Measurements from ENCODE around the gene EFCAB14.

Gene EFCAB14, protein sequence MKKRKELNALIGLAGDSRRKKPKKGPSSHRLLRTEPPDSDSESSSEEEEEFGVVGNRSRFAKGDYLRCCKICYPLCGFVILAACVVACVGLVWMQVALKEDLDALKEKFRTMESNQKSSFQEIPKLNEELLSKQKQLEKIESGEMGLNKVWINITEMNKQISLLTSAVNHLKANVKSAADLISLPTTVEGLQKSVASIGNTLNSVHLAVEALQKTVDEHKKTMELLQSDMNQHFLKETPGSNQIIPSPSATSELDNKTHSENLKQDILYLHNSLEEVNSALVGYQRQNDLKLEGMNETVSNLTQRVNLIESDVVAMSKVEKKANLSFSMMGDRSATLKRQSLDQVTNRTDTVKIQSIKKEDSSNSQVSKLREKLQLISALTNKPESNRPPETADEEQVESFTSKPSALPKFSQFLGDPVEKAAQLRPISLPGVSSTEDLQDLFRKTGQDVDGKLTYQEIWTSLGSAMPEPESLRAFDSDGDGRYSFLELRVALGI

DNA sequence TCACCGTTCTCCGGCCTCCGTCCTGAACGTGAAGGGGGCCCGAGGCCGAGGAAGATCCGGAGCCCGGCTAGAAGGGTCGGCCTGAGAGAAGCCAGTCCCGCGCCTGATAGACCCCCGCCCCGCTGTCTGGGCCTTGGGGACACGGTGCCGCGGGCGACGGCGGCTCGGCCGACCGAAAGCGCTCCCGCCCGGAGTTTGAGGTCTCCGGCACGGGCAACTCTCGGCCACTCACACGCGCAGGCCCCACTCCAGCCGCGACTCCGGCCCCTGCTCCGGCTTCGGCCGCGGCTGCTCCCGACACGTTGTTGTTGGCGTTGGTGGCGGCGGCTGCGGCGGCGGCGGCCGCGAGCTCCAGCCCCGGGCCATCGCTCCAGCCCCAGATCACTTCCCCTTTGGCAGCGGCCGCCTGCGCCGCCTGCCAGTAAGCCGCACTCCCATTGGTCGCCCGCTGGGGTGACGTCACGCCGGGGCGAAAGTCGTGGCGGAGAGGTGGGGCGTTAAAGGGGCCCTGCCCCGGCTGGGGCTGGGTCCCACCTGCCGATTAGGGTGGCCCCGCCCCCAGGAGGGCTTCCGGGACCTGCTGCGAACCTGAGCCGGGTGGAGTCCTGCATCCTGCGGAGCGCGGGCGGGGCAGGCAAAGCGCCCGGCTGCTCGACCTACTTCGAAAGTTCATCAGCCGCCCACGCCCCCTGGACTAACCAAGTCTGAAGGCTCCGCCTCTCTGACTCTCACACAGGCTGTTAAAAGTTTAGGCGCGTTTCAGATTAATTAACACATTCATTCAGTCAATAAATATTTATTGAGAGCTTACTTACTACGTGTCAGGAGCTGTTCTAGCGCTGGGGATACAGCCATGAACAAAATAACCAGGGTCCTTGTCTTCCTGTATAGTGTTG is at the start of gene EFCAB14:
TSS of gene EFCAB14 (minus strand) at position 388 of the 896 bp plus-strand sequence. CDS start 1,027 bp downstream, outside the sequence.
- peak within 1 kb of the TSS; percentile 89 for H3K4me3 ChIP-seq (ENCODE audit: low read depth, low read length)
- TF ChIP-seq, protein P1, sequence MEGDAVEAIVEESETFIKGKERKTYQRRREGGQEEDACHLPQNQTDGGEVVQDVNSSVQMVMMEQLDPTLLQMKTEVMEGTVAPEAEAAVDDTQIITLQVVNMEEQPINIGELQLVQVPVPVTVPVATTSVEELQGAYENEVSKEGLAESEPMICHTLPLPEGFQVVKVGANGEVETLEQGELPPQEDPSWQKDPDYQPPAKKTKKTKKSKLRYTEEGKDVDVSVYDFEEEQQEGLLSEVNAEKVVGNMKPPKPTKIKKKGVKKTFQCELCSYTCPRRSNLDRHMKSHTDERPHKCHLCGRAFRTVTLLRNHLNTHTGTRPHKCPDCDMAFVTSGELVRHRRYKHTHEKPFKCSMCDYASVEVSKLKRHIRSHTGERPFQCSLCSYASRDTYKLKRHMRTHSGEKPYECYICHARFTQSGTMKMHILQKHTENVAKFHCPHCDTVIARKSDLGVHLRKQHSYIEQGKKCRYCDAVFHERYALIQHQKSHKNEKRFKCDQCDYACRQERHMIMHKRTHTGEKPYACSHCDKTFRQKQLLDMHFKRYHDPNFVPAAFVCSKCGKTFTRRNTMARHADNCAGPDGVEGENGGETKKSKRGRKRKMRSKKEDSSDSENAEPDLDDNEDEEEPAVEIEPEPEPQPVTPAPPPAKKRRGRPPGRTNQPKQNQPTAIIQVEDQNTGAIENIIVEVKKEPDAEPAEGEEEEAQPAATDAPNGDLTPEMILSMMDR (IDR thresholded peaks at IDR 0.05; ENCODE audit: low read depth, low read length), result no peak
- in situ Hi-C loops (cut with HindIII; ENCODE audit: low sequenced_read_pairs), result no loop called here
- DNase-seq (ENCODE audit: low read depth, low spot score), result peak; percentile 93

DNA sequence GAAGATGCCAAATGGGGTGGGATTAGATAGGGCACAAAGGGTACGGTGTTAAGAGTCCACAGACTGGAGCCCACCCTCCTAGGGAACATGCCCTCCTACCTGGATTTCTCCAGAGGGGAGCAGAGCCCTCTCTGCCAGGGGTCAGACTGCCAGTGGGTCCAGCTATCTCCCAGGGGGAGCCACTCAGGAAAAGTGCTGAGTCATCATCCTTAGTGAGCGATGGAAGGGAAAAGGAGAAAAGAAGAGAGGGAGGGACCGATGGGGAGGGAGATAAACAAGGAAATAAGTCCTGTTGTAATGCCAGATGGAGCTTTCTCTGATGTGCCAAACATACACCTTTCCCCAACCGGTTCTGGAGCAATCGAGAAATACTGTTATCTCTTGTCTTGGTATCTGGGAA is 49.5 kb upstream of the EFCAB14 start:
- TF ChIP-seq, protein P1 (IDR thresholded peaks at IDR 0.05; ENCODE audit: low read depth, low read length), result no peak
- no peak overlapping the region for H3K4me3 ChIP-seq (ENCODE audit: low read depth, low read length)
- no peak for DNase-seq (ENCODE audit: low read depth, low spot score)
- in situ Hi-C loops (cut with HindIII; ENCODE audit: low sequenced_read_pairs), result no loop called here

DNA sequence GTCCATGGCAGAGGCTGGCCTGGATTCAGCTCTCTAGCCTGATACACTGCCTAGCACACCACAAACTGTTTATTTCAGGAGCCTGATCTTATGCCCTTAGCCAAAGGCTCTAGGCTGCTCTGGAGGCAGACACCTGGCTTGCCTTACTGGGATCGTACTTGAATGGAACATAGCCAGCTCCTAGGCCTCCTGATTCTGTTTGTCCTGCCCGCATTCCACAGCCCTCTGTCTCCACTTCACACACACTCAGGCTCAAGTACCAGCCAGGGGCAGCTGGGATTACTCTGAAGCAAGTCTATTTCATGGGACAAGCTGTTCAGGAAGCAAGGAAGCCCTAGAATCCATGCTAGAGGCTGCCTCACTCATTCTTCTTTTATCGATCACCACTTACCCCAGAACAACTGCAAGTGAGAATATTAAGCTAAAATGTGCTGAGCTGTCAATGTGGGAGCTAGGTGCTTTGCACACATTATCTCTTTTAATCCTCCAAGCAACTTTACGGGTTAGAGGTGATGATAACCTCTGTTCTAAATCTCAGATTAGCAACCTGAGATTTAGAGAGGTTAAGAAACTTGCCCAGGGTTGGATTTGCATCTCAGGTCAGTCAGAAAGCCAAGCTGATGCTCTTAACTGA is 48.9 kb upstream of the EFCAB14 start:
- DNase-seq (ENCODE audit: low read depth, low spot score), result no peak
- TF ChIP-seq, protein P1 (IDR thresholded peaks at IDR 0.05; ENCODE audit: low read depth, low read length), result no peak
- in situ Hi-C loops (cut with HindIII; ENCODE audit: low sequenced_read_pairs), result no loop called here
- no peak overlapping the region for H3K4me3 ChIP-seq (ENCODE audit: low read depth, low read length)

DNA sequence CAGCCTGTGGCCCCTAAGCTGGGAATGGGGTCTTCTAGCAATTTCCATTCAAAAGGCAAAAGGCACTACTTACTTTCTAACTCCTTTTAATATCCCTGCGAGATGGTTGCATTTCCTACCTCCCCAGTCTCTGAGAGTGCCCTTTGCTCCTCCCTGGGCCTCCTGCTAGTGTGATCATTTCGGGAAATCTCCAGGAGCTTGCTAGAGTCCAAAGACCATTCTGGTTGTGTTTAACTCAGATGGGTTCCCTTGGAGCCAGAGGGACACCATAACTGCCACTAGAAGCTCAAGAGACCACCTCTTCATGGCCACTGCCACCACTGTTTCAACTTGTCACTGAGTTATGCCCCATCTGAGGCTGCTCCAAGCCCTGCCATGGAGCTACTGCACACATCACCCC is 45.5 kb upstream of the EFCAB14 start:
- in situ Hi-C loops (cut with HindIII; ENCODE audit: low sequenced_read_pairs), result no loop called here
- TF ChIP-seq, protein P1 (IDR thresholded peaks at IDR 0.05; ENCODE audit: low read depth, low read length), result no peak
- no peak overlapping the region for H3K4me3 ChIP-seq (ENCODE audit: low read depth, low read length)
- no peak for DNase-seq (ENCODE audit: low read depth, low spot score)

DNA sequence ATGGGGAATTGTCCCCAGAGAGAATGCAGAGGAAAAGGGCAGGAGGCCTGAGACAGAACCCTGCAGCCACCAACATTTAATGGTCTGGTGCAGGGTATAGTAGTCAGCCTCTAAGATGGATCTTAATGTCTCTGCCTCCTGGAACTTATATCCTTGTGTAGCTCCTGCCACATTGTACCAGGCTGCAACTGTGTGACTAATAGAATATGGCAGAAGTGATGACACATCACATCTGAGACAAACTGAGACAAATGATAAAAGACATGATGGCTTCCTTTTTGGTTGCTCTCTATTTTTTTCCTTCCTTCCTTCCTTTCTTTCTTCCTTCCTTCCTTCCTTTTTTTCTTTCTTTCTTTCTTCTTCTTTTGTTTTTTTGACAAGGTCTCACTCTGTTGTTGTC is 42.8 kb upstream of the EFCAB14 start:
- no peak for DNase-seq (ENCODE audit: low read depth, low spot score)
- in situ Hi-C loops (cut with HindIII; ENCODE audit: low sequenced_read_pairs), result no loop called here
- H3K4me3 ChIP-seq (ENCODE audit: low read depth, low read length), result no peak overlapping the region
- TF ChIP-seq, protein P1 (IDR thresholded peaks at IDR 0.05; ENCODE audit: low read depth, low read length), result no peak

DNA sequence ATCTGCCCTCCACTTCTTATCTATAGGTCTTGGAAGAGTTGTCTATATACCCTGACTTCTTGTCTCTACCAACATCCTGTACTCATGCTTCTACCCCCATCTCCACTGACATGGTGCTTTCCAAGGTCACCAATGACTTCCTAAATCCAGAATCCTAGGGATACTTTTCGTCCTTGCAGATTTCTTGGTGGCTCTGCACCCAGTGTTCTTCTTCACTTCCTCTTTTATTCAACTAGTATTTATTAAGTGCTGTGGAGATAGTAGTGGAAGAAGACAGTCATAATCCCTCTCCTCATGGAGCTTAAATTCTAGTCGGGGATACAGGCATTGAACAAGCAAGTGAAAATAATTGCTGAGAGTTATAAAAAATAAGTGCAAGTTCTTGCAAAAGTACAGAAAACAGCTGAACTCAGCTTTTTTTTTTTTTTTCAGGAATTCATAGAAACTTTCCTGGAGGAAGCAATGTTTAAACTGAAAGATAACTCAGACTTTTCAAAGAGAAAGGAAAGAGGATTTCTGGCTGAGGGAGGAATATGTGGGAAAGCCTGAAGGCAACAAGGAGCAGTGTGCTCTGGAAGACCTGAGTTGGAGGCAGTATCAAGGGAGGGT is 41.7 kb upstream of the EFCAB14 start:
- no peak overlapping the region for H3K4me3 ChIP-seq (ENCODE audit: low read depth, low read length)
- no peak for DNase-seq (ENCODE audit: low read depth, low spot score)
- in situ Hi-C loops (cut with HindIII; ENCODE audit: low sequenced_read_pairs), result no loop called here
- TF ChIP-seq, protein P1 (IDR thresholded peaks at IDR 0.05; ENCODE audit: low read depth, low read length), result no peak
